ENCODE measurements around the gene ABHD16B. TPM values are rescaled to one million over a fixed set of nuclear protein-coding genes. Genes with fewer than 3 reads are reported as not detected.

The ABHD16B gene
- polyA plus RNA-seq, 1 experiment = not detected

GRCh38 chr20:63834491-63834880 lies 26.8 kb upstream of the ABHD16B start:
- POLR2A ChIA-PET = interaction anchor here (0.6 to 2.5 kb wide), 4 partner anchors 31 to 327 kb away, joined by 5 to 17 read pairs (median 6); partner anchors contain the start of genes TCEA2 and TPD52L2
- H3K27me3 ChIP-seq (ENCODE audit: control insufficient read depth, insufficient read depth, low read length) = no peaks in the 10 kb centered on the region
- peaks cover 7% of the 10 kb centered on the region; the same call in 1 of the 2 replicates for H3K9me3 ChIP-seq (ENCODE audit: control insufficient read depth, insufficient read depth, low read length)
- no peak overlapping the region for H3K4me3 ChIP-seq (ENCODE audit: low read depth, low read length)
- TF ChIP-seq CTCF (IDR thresholded peaks at IDR 0.05; ENCODE audit: low read depth, low read length) = no peak
- DNase-seq (ENCODE audit: low read depth, low spot score) = no peak
- peak overlapping the region; percentile 92 for H3K27ac ChIP-seq (ENCODE audit: low read depth, low read length)
- CTCF ChIA-PET = interaction anchor here (1.2 kb wide), 1 partner anchor 59 kb away, joined by 3 read pairs; no protein-coding TSS in a partner anchor

- no peak overlapping the region for H3K4me3 ChIP-seq (ENCODE audit: low read depth, low read length)
- ChIA-PET CTCF (no interaction called here), POLR2A (interaction anchor here (0.6 to 2.5 kb wide), 4 partner anchors 30 to 328 kb away, joined by 5 to 17 read pairs (median 6); partner anchors contain the start of genes TCEA2 and TPD52L2)
- peaks cover 7% of the 10 kb centered on the region; the same call in 1 of the 2 replicates for H3K9me3 ChIP-seq (ENCODE audit: control insufficient read depth, insufficient read depth, low read length)
- no peak for TF ChIP-seq CTCF (IDR thresholded peaks at IDR 0.05; ENCODE audit: low read depth, low read length)
- H3K27me3 ChIP-seq (ENCODE audit: control insufficient read depth, insufficient read depth, low read length) = no peaks in the 10 kb centered on the region
- peak overlapping the region; percentile 92 for H3K27ac ChIP-seq (ENCODE audit: low read depth, low read length)
- DNase-seq (ENCODE audit: low read depth, low spot score) = peak; percentile 96
These were observed 26.1 kb upstream of the ABHD16B start for GRCh38 chr20:63835021-63835858.

GRCh38 chr20:63836458-63837344 lies 24.6 kb upstream of the ABHD16B start:
- CTCF ChIA-PET = no interaction called here
- DNase-seq (ENCODE audit: low read depth, low spot score) = no peak
- H3K27ac ChIP-seq (ENCODE audit: low read depth, low read length) = no peak overlapping the region
- POLR2A ChIA-PET = interaction anchor here (0.6 kb wide), 1 partner anchor 564 kb away, joined by 4 read pairs; no protein-coding TSS in a partner anchor
- TF ChIP-seq CTCF (IDR thresholded peaks at IDR 0.05; ENCODE audit: low read depth, low read length) = no peak
- H3K4me3 ChIP-seq (ENCODE audit: low read depth, low read length) = no peak overlapping the region
- no peaks in the 10 kb centered on the region for H3K27me3 ChIP-seq (ENCODE audit: control insufficient read depth, insufficient read depth, low read length)
- peaks cover 7% of the 10 kb centered on the region; the same call in 1 of the 2 replicates for H3K9me3 ChIP-seq (ENCODE audit: control insufficient read depth, insufficient read depth, low read length)

- Histone ChIP-seq H3K4me3 (ENCODE audit: low read depth, low read length) (no peak overlapping the region), H3K9me3 (ENCODE audit: control insufficient read depth, insufficient read depth, low read length) (peaks cover 7% of the 10 kb centered on the region; the same call in 1 of the 2 replicates), H3K27ac (ENCODE audit: low read depth, low read length) (no peak overlapping the region), H3K27me3 (ENCODE audit: control insufficient read depth, insufficient read depth, low read length) (no peaks in the 10 kb centered on the region)
- ChIA-PET CTCF (no interaction called here), POLR2A (interaction anchor here (0.6 kb wide), 1 partner anchor 564 kb away, joined by 4 read pairs; no protein-coding TSS in a partner anchor)
- no peak for TF ChIP-seq CTCF (IDR thresholded peaks at IDR 0.05; ENCODE audit: low read depth, low read length)
- no peak for DNase-seq (ENCODE audit: low read depth, low spot score)
These were observed 23.8 kb upstream of the ABHD16B start for GRCh38 chr20:63837479-63837878.

All from AG04450 (cell line).